ENCODE measurements around the gene SEMA3D.

Gene SEMA3D

DNA sequence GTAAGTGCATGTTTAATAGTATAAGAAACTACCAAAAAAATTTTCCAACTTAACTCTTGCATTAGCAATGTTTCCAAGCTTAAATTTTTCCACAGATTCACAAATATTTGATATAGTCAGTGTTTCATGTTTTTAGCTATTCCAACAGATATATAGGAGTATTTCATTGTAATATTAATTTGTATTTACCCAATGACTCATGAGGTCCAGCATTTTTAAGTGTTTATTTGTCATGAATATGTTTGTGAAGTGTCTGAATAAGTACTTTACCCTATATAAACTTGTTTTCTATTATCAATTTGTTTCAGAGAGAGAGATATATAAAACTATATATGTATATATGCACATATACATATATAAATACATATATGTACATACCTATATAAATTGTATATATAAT lies 71.0 kb downstream of the SEMA3D start:
- no peak for FAIRE-seq

- FAIRE-seq, result no peak
Measured at GRCh38 chr7:85115006-85115405, 71.8 kb downstream of the SEMA3D start.

DNA sequence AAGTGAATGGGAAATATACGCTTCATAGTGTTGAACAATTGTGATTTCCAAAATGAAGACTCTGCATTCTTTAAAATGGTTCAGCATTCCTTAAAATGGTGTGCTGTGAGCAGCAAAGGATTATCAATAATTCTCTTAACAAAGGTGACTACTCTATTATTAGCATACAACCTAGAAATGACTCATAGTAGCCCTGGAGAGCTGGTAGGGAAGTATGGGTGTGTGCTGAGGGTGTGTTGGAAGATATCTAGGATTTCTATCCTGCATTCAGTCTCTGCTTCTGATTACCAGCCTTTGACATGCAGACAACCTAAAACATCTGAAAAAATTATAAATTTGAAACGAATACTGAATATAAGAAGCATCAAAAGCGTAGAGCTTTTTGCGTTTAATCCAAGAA lies 72.5 kb downstream of the SEMA3D start:
- no peak for FAIRE-seq

- no peak for FAIRE-seq
Measured at GRCh38 chr7:85111761-85112160, 75.1 kb downstream of the SEMA3D start.

DNA sequence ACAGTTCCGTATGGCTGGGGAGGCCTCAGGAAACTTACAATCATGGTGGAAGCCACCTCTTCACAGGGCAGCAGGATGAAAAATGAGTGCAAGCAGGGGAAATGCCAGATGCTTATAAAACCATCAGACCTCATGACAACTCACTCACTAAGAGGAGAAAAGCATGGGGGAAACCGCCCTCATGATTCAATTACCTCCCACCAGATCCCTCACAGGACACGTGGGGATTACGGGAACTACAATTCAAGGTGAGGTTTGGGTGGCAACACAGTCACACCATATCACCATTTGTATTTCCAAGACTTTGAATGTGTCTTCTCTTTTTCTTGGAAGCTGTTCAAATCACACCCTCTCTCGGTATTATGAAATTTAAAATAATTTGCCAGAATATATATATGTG lies 80.1 kb downstream of the SEMA3D start:
- FAIRE-seq, result no peak

DNA sequence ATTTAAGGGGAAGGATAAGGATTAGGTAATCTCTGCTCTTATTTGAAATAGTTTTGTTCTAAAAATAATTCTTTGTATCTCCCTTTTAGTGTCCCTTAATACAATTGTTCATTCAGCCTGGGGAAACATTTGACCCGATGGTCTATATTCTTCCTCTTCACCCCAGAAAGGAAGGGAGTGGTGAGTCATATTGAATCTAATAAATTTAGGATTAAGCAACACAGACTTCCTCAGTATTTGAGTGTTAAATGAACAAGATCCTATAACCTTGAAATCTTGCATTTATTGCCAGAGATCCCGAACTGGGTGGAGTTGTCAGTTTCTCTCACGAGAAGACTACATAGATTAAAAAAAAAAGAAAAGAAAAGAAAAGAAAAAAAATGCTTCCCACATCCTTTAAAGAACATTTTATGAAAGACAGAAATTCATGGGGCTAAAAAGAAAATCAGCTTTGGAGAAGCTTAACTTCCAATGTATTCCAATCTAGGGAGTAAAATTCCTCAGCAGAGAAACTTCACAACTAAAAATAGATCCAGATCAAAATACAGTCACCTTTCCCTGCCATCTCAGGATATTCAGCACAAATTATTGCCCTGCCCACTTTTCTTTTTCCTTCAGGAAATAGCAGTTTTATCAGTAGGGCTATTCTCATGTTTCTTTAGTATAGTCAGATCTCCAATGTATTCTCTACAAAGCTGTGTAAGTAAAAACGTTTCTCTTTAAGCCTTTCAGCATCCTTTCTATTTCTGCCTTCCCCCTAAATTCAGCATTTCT lies 82.2 kb downstream of the SEMA3D start:
- no peak for FAIRE-seq

DNA sequence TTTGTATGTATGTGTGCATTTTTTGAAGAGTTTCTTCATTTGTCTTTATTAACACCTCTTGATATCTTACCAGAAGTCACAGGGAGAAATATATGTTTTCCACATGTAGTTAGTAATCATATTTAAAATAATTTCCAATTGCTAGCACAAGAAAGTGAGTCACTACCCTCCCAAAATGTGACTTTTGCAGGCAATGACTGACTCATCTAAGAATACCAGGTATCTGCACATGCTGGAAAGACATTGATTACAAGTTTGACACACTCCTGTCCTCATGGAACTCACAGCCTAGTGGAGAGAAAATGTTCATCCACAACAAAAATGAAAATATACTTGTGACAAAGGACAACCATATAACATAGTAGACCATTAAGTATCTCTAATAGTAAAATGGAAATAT lies 82.9 kb downstream of the SEMA3D start:
- no peak for FAIRE-seq

GRCh38 chr7:85103357-85103756 lies 83.5 kb downstream of the SEMA3D start:
- no peak for FAIRE-seq

DNA sequence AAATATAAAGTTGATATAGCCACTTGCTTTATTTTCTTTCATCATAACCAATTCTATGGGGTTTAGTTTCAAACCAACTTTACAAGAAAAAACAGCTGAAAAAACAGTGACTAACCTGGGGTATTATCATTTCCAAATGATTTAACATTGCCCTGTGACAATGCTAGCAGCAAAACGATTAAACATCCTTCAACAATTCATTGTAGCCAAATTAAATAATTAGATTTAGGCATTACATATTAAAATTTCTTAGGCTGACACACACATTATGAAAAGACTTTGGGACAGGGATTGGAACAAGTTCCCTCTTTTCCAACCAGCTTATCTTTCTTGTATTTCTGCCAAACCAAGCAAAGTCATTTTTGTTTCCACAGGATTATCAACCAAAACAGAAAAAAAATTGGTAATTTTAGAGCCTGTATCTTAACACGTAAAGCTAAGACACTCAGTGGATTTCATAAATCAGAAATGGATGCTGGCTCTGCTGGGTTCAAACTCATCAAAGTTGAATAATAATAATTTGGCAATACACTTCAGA lies 84.0 kb downstream of the SEMA3D start:
- no peak for FAIRE-seq

DNA sequence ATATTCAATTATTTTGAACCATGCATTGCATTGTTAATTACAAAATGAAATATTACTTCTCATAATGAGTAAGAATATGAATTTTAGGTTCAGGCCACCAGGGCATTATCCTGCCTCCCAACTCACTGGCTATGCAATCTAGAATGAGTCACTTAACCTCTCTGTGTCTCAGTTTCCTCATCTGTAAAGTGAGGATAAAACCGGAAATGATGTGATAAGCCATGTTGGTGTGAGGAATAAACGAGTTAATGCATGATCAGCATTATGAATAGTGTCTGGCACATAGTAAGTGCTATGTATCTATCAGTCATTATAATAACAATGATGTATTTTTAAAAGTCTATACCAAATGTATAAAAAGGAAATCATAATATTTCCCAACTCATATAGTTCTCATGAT lies 85.5 kb downstream of the SEMA3D start:
- no peak for FAIRE-seq

GRCh38 chr7:85097844-85098243 lies 89.0 kb downstream of the SEMA3D start:
- FAIRE-seq, result no peak

GRCh38 chr7:85095806-85096205 lies 91.0 kb downstream of the SEMA3D start:
- no peak for FAIRE-seq

GRCh38 chr7:85095366-85095765 lies 91.5 kb downstream of the SEMA3D start:
- no peak for FAIRE-seq

- FAIRE-seq, result no peak
Measured at GRCh38 chr7:85094046-85094725, 92.7 kb downstream of the SEMA3D start.

DNA sequence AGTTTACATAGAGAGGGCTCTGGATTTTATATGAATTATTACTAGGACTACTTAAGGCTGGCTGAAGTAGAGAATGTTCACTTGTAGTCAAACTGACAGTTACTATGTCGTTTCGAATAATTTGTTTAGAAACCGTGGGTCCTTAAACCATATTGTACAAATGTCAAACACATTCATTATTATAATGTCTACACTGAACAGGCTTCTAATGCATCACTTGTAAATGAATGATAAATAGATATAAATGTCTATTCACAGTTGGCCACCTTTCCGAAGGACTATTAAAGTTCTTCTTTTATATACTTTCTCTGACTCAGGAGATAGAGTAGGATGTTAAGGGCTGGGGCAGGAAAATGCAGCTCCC lies 95.3 kb downstream of the SEMA3D start:
- no peak for FAIRE-seq

- no peak for FAIRE-seq
Measured at GRCh38 chr7:85090919-85091564, 95.8 kb downstream of the SEMA3D start.

DNA sequence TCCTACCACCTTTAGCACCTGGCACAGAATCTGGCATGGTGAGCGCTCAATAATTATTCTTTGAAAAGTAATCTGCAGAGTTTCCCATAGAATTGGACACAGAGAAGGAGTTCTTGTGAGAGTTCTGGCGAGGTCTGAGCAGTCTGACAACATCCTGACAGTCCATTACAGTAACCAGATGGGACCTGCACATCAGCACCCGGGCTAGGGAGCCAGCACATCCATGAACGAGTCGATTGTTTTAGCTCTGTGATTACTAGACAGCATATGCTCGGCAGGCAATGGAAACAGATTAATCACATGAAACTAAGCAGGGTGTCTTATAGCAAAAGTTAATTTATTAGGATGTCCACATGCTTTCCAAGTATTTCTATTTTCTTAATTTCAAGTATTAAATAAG lies 96.7 kb downstream of the SEMA3D start:
- FAIRE-seq, result no peak

GRCh38 chr7:85081846-85082245 lies 105.0 kb downstream of the SEMA3D start:
- no peak for FAIRE-seq

DNA sequence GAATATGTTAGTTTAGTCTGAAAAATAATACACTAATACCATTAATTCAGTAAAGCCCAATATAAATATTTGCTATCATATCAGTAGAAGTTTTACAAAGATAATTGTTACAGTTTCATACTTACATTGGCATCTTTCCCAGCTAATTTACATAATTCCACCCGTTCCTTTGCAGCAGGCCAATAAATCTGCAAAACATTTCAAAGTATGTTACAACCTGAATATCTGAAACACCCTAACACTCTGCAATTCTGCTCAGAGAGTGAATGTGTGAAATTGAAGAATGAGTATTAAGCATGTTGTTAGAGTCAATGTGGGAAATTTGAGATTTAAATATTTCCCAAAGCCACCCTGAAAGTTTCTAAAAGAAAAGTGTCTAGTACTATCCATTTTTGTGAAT lies 105.5 kb downstream of the SEMA3D start:
- no peak for FAIRE-seq

- FAIRE-seq, result no peak
Measured at GRCh38 chr7:85079434-85079833, 107.4 kb downstream of the SEMA3D start.

DNA sequence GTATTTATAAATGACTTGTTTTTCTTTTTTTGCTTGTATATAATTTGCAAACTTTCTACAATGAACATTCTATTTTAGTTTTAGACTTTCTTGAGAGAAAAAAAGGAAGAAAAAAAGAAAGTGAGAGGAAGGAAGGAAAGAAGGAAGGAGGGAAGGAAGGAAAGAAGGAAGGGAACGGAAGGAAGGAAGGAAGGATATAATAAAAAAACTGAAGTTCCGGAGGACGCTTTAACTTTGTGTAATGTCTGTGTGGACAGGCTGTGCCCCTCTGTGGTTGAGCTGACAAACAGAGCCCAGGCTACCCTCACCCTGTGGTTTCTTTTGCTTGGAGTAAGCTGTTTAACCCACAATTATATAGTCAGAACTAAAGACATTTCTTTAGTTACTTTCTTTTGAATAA lies 108.7 kb downstream of the SEMA3D start:
- no peak for FAIRE-seq

DNA sequence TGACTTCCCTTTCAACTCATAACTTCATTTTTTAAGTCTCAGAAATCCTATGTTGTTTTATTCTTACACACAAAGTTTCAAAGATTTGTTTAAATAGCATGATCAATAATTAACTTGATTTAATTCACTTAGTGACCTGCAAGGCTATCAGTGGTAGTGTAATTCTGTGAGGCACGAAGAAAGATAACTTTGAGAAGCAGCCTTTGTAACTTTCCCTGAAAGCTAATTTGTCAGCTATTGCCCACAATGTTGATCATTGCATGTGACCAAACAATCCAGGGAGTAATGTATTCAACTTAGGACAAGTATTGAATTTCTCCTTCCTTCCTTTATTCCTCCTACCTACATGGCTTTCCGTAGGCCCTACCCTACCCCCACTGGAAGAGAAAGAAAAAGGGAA lies 111.0 kb downstream of the SEMA3D start:
- FAIRE-seq, result no peak

DNA sequence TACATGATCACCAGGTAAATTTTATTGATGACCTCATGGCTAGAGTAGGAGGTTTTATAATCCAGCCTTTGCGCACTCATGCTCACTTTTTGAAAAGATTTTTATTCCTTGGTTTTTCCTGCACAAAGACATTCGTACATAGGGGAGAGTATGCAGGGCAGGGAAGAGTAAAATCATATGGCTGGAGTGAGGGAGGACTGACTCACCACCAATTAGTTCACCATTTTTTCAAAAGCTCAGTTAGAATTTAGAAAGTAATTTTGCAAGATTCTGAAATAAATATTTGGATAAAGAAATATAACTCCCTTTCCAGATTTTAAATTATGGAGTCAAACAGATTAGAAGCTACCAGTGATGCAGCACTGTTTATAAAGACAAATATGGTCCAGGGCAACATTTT lies 111.9 kb downstream of the SEMA3D start:
- no peak for FAIRE-seq

DNA sequence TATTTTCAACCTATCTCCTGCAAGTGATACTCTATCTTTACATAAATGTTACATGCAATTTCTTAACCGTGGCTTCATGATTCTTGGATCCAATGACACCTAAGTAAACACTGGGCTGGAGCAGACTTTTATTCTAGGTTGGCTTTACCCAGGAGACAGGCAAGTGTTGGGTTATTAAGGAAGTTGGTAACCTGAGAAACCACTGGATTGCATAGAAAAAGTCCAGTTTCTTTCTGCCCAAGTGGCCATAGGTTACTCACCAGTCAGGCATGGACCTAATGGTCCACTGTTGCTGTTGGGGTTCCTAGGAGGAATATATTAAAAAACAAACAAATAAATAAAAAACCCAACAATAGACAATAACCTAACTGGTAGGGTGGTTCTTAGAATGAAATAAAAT lies 112.8 kb downstream of the SEMA3D start:
- FAIRE-seq, result no peak

All from A204.1 (cell line).